HCT116 (cell line): ENCODE results near the gene FAR2.

Experiments used
- POLR2A ChIP-seq: IDR thresholded peaks from 2 replicates; pipeline ENCODE4 v1.7.0; 2011; ENCODE audit warnings: borderline replicate concordance; ENCODE audit not compliant: insufficient read depth, insufficient read length; ENCODE audit errors: extremely low read depth
- REST ChIP-seq: IDR thresholded peaks from 2 replicates; pipeline ENCODE4 v1.6.1; 2012; ENCODE audit warnings: low read depth
- TF ChIP-seq, protein P1 (sequence below), 3 experiments: fragments of 200-600 bp in 1 of 3; sonication (generic) in 1 of 3; IDR thresholded peaks in 2 of 3; conservative IDR thresholded peaks in 1 of 3; 2 replicates each; pipeline ENCODE4 v1.5.1; 2012 to 2017; ENCODE audit warnings: low read depth in 2 of 3, low read length in 2 of 3, antibody characterized with exemption in 1 of 3, borderline replicate concordance in 1 of 3, control low read depth in 1 of 3, mild to moderate bottlenecking in 1 of 3, mixed read lengths in 1 of 3, mixed run types in 1 of 3, moderate library complexity in 1 of 3; ENCODE audit not compliant: insufficient read depth in 1 of 3

GRCh38 chr12:29113101-29113500 lies 36.0 kb upstream of the FAR2 start:
- TF ChIP-seq, protein P1, sequence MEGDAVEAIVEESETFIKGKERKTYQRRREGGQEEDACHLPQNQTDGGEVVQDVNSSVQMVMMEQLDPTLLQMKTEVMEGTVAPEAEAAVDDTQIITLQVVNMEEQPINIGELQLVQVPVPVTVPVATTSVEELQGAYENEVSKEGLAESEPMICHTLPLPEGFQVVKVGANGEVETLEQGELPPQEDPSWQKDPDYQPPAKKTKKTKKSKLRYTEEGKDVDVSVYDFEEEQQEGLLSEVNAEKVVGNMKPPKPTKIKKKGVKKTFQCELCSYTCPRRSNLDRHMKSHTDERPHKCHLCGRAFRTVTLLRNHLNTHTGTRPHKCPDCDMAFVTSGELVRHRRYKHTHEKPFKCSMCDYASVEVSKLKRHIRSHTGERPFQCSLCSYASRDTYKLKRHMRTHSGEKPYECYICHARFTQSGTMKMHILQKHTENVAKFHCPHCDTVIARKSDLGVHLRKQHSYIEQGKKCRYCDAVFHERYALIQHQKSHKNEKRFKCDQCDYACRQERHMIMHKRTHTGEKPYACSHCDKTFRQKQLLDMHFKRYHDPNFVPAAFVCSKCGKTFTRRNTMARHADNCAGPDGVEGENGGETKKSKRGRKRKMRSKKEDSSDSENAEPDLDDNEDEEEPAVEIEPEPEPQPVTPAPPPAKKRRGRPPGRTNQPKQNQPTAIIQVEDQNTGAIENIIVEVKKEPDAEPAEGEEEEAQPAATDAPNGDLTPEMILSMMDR (IDR thresholded peaks at IDR 0.05 in 2 of 3, conservative IDR thresholded peaks at IDR 0.05 in 1 of 3; ENCODE audit: borderline replicate concordance in 1 of 3, insufficient read depth in 1 of 3, low read depth in 2 of 3, low read length in 2 of 3) = no peak
- TF ChIP-seq REST (no peak), POLR2A (no peak)
